Activated CD8-positive, alpha-beta memory T cell treated with anti-CD3 and anti-CD28 coated beads, Interleukin-2, amount 50 U/mL, for 24 hours (primary cell): ENCODE data around the gene KIAA1143.
A peak's percentile ranks its signal among the peaks of the same experiment; 100 is the strongest.

Experiments used
- DNase-seq: peaks from one replicate; pipeline ENCODE4 v3.0.0-alpha.2; 2020; ENCODE audit errors: extremely low read depth

The KIAA1143 gene

GRCh38 chr3:44761424-44762169 is at the start of gene KIAA1143, which contains the start of gene KIF15:
TSS of gene KIAA1143 (minus strand) at chr3:44761619. CDS start at chr3:44761602, 17 bp downstream.
TSS of gene KIF15 (plus strand) at chr3:44761794. CDS start at chr3:44761866, 72 bp downstream.
- peak; percentile 96 for DNase-seq

DNA sequence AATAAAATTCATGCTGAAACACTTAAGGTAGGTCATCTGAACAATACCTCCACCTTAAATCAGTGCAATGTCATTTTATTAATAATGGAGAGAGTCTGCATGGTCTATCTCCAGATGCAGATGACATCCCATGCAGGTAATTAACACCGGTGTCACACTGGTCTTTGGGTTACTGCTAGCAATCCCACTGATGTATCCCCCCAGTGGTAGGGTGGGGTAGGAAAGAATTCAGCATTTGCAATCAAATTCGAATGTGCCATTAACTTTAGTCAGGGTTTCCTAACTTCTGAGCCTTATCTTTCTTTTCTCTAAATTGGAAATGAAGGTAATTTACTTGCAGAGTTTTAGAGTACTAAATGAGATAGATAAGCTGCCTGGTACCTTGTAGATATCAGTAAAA is 44.5 kb upstream of the KIAA1143 start:
- no peak for DNase-seq

- DNase-seq = no peak
Observed at GRCh38 chr3:44803298-44803697, 41.9 kb upstream of the KIAA1143 start.

- no peak for DNase-seq
Observed at GRCh38 chr3:44802011-44802410, 40.6 kb upstream of the KIAA1143 start.

DNA sequence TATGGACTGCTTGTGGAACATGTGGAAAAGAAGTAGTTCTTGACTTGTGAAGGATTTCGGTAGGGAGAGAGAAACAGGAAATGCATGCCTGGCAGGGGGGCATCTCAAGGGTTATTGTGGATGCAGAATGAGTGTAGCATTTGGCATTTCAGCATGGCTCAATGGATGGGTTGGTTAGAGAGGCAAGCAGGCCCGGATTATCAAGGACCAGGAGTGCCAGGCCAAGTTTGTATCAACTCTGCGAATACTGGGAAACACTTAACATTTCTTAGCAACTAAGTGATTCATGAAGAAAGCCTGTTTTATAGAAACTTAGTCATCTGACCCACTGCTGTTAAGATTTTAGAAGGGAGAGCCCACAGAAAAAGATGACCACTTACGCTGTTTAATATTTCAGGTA is 33.8 kb upstream of the KIAA1143 start:
- no peak for DNase-seq

GRCh38 chr3:44782891-44783290 is 21.5 kb upstream of the KIAA1143 start:
- no peak for DNase-seq

- no peak for DNase-seq
Observed at GRCh38 chr3:44772099-44772442, 10.7 kb upstream of the KIAA1143 start.

- DNase-seq = no peak
Observed at GRCh38 chr3:44771424-44772098, 10.1 kb upstream of the KIAA1143 start.

DNA sequence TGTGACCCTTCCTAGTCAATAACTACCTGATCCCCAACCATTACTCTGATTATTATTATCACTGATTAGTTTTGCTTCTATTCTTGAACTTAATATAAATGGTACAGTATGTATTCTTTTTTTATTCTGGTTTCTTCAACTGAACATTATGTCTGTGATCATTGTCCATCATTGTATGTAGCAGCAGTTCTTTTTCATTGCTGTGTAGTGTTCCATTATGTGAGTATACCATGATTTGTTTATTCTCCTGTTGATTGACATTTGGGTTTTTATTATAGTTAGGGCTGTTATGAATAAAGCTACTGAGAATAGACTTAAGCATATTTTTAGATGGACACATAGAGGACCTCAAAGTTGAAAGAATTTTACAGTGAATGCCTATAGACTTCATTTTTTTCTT is 2.8 kb upstream of the KIAA1143 start:
- DNase-seq = no peak

DNA sequence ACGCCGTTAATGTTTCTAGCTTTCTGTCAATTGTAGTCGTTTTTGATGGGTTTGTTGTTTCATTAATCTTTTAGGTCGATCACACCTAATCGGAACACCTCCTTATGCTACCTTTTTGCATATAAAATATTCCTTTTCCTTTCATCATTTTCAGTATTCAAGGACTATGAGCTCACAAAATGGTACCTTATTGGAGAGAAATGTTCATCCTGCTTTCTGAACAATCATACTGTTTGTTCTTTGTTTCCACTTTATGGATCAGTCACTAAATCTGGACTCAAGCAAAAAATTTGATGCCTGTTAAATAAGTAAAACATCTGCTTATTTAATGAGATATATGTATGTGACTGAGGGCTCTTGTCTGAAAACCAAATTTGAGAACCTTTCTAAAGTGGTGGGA is 1.3 kb upstream of the KIAA1143 start:
- DNase-seq = no peak

DNA sequence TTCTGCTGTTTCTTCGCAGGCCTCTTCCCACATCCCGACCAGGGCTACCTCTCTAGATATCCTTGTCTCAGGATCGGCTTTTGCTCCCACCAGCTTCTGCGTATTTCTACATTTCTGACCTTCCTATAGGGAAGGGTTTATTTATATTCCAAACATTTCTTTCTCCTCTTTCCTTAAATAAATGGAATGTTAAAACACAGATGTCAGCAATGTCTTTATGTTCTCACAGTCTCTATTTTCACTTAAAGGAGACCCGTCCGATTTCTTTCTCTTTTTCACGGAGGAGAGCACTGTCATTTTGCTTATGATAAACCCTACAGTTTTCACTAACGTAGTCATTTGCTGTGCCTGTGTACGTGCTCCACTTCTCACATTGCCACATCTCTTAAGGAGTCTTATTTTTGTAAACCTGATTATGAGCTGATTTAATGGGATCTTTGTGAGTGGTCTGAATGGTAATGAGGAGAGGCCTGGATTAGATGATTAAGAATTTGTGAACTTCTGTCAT is 805 bp upstream of the KIAA1143 start:
- no peak for DNase-seq

GRCh38 chr3:44761101-44761423 is 357 bp downstream of the KIAA1143 start:
- DNase-seq = no peak

DNA sequence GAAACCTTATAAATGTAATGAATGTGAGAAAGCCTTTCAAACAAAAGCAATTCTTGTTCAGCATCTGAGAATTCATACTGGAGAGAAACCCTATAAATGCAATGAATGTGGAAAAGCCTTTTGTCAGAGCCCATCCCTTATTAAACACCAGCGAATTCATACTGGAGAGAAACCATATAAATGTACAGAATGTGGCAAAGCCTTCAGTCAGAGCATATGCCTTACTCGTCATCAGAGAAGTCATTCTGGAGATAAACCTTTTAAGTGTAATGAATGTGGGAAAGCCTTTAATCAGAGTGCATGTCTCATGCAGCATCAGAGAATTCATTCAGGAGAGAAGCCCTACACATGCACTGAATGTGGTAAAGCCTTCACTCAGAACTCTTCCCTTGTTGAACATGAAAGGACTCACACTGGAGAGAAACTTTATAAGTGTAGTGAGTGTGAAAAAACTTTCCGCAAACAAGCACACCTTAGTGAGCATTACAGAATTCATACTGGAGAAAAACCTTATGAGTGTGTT is 26.7 kb downstream of the KIAA1143 start:
- no peak for DNase-seq

- DNase-seq = peak; percentile 80
Observed at GRCh38 chr3:44729384-44729910, 32.0 kb downstream of the KIAA1143 start, which contains the start of gene ZNF501. TSS of gene ZNF501 (plus strand) at chr3:44729635. CDS start at chr3:44734422, 4,787 bp downstream.

DNA sequence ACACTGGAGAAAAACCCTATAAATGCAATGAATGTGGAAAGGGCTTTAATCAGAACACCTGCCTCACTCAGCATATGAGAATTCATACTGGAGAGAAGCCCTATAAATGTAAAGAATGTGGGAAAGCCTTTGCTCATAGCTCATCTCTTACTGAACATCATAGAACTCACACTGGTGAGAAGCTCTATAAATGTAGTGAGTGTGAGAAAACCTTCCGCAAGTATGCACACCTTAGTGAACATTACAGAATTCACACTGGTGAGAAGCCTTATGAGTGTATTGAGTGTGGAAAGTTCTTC is 39.4 kb downstream of the KIAA1143 start:
- DNase-seq = no peak

DNA sequence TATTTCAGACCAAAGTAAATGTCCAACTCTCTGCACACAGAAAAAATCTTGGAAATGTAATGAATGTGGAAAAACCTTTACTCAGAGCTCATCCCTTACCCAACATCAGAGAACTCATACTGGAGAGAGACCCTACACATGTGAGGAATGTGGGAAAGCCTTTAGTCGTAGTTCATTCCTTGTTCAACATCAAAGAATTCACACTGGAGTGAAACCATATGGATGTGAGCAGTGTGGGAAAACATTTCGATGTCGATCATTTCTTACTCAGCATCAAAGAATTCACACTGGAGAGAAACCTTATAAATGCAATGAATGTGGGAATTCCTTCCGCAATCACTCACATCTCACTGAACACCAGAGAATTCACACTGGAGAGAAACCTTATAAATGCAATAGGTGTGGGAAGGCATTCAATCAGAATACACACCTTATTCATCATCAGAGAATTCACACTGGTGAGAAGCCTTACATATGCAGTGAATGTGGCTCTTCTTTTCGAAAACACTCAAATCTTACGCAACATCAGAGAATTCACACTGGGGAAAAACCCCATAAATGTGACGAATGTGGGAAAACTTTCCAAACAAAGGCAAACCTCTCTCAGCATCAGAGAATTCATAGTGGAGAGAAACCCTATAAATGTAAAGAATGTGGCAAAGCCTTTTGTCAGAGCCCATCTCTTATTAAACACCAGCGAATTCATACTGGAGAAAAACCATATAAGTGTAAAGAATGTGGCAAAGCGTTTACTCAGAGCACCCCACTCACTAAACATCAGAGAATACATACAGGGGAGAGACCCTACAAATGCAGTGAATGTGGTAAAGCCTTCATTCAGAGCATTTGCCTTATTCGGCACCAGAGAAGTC is 40.0 kb downstream of the KIAA1143 start:
- no peak for DNase-seq

DNA sequence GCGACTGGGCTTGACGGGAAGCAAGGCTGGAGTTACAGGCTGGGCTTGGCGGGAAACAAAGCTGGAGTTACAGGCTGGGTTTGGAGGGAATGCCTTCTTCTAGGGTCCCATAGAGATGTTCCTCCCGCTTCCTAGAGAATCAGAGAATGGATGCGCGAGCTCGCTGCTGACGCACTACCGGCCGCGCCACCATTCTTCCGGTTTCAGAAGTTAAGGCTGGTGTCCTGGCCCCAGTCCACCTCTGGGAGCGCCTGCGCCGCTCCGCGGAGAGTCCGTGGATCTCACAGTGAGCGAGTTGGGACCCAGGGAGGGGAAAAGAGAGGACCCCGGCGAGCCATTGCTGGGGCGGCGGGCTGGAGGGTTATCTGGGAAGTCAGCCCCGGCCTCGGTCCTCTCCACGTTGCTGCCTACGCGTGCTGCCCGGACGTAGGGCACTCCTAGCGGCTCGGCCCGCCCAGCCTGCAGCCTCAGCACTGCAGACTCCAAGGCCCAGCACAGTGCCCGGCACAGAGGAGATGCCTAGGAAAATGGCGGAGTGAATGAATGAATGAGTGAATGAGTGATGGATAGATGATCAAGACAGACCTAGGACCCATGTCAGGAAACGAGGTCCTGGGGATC is 48.9 kb downstream of the KIAA1143 start, which contains the start of gene ZNF502:
Gene ZNF502 (plus strand): TSS at position 206 of the 621 bp plus-strand sequence. CDS start 7,602 bp downstream, outside the sequence.
- peak; percentile 29 for DNase-seq
